CD4-positive, alpha-beta T cell (primary cell): Measurements from ENCODE around the gene EXOSC10. TPM values are rescaled to one million over a fixed set of nuclear protein-coding genes. Genes with fewer than 3 reads are reported as not detected.

Source experiments
- ATAC-seq: fragments of 200-7000 bp; cut with Tn5 transposase; one replicate; pipeline ENCODE4 v1.10.0; 2022; ENCODE audit warnings: mild to moderate bottlenecking; ENCODE audit not compliant: poor library complexity
- CTCF ChIA-PET: fragments of 350-600 bp; sonication (Branson Sonifier 250); formaldehyde crosslinking; loops from one replicate; lab custom pipeline; 2021; ENCODE audit warnings: antibody characterized with exemption, inconsistent platforms; lab: Charles Lee
- POLR2A ChIA-PET: fragments of 350-600 bp; sonication (Branson Sonifier 250); formaldehyde crosslinking; loops from one replicate; lab custom pipeline; 2021; ENCODE audit warnings: antibody characterized with exemption, inconsistent platforms; lab: Charles Lee
- DNase-seq, 14 experiments: peaks; one replicate each; pipeline ENCODE4 v3.0.0-alpha.2; 2013 to 2020; ENCODE audit warnings: mixed read lengths in 2 of 14
- H3K27ac ChIP-seq, 2 donors: one replicate each; pipeline versions ENCODE4 v1.5.1 to v1.7.0; 2013; ENCODE audit warnings: low read length in 2 of 2, low read depth in 1 of 2, mild to moderate bottlenecking in 1 of 2
- H3K27me3 ChIP-seq, 2 experiments: 1 replicate in 1 of 2; 2 replicates in 1 of 2; pipeline versions ENCODE4 v1.6.1 to v1.7.0; 2013; ENCODE audit warnings: low read length in 2 of 2, control low read depth in 1 of 2, mild to moderate bottlenecking in 1 of 2, moderate library complexity in 1 of 2; ENCODE audit not compliant: insufficient read depth in 2 of 2, control insufficient read depth in 1 of 2
- H3K36me3 ChIP-seq: one replicate; pipeline ENCODE4 v1.6.1; 2013; ENCODE audit warnings: low read length, control low read depth; ENCODE audit not compliant: insufficient read depth
- H3K4me1 ChIP-seq: one replicate; pipeline ENCODE4 v1.6.1; 2013; ENCODE audit warnings: low read length, control low read depth; ENCODE audit not compliant: insufficient read depth
- H3K4me3 ChIP-seq: one replicate; pipeline ENCODE4 v1.5.1; 2013; ENCODE audit warnings: mild to moderate bottlenecking, low read length, moderate library complexity
- H3K9me3 ChIP-seq, 2 experiments: 1 replicate in 1 of 2; 2 replicates in 1 of 2; pipeline versions ENCODE4 v1.6.1 to v1.7.0; 2013; ENCODE audit warnings: low read length in 2 of 2, mild to moderate bottlenecking in 2 of 2, control low read depth in 1 of 2, moderate library complexity in 1 of 2; ENCODE audit not compliant: control insufficient read depth in 1 of 2, insufficient read depth in 1 of 2
- H3K27ac Mint-ChIP-seq: one replicate; pipeline ENCODE4 v1.8.0; 2020; ENCODE audit warnings: mixed read lengths
- H3K27me3 Mint-ChIP-seq: one replicate; pipeline ENCODE4 v1.8.0; 2021; ENCODE audit warnings: mixed read lengths
- H3K36me3 Mint-ChIP-seq: one replicate; pipeline ENCODE4 v1.8.0; 2021; ENCODE audit warnings: low read depth, mixed read lengths
- H3K4me1 Mint-ChIP-seq: one replicate; pipeline ENCODE4 v1.8.0; 2021; ENCODE audit warnings: low read depth, mixed read lengths
- H3K4me3 Mint-ChIP-seq: one replicate; pipeline ENCODE4 v1.8.0; 2020; ENCODE audit warnings: mild to moderate bottlenecking, mixed read lengths
- H3K9me3 Mint-ChIP-seq: one replicate; pipeline ENCODE4 v1.8.0; 2020; ENCODE audit warnings: mixed read lengths
- intact Hi-C, 2 experiments: fragments of 100-400 bp; cut with DNase I in 1 of 2; cut with micrococcal nuclease in 1 of 2; formaldehyde crosslinking; loops; one replicate each; pipeline versions ENCODE4 v1.15.1 to v1.9.0; 2023 to 2025; cut with DNase I, micrococcal nuclease
- total RNA-seq, 174 experiments: library from RNA in 2 of 174; stranded (reverse) in 2 of 174; gene quantifications; one replicate each; pipeline ENCODE4 v1.2.3 and lab custom pipeline; 2021 to 2026
- TF ChIP-seq, protein P1 (sequence below): fragments of 200-600 bp; IDR thresholded peaks from one replicate; pipeline ENCODE4 v1.8.0; 2022; ENCODE audit warnings: antibody characterized with exemption, mild to moderate bottlenecking

The EXOSC10 gene
- total RNA-seq, 2 experiments from 2014 or later, result 81.6 to 89.0 TPM

DNA sequence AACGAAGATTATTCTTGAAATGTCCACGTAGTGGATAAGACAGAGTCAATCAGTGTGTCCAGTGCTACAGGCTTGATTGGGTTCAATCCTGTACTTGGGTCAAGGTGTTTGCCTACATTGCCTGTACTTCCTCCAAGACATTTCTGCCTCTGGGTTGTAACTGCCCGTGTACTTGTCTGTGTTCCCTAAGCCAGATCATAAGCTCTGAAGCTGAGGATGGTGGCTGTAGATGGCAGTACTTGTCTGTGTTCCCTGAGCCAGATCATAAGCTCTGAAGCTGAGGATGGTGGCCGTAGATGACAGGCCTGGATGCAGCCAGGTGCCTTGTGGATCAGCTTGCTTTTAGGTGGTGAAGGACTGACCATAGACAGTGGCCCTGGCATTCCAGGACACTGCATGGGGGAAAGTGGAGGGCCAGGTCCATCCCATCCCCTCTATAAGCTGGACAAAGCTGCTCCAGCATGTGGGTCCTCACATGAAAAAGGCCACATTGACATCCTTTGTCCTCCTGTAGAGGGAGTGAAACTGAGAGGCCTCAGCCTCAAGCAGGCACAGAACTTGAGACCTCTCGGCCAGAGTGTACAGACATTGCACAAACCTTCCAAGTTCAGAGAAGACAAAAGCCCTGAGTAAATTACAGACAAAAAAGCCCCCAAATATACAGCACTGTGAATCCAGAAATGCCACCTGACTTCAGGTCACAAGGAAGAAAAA, 37.9 kb downstream of the EXOSC10 start:
- Histone ChIP-seq H3K27me3 (no peaks in the 10 kb centered on the region), H3K4me1 (peaks cover 32% of the 10 kb centered on the region), H3K4me3 (no peak overlapping the region), H3K36me3 (peaks cover 30% of the 10 kb centered on the region), H3K27ac (peak overlapping the region in 1 of 2 donors; percentile 5), H3K9me3 (no peaks in the 10 kb centered on the region)
- TF ChIP-seq, protein P1, sequence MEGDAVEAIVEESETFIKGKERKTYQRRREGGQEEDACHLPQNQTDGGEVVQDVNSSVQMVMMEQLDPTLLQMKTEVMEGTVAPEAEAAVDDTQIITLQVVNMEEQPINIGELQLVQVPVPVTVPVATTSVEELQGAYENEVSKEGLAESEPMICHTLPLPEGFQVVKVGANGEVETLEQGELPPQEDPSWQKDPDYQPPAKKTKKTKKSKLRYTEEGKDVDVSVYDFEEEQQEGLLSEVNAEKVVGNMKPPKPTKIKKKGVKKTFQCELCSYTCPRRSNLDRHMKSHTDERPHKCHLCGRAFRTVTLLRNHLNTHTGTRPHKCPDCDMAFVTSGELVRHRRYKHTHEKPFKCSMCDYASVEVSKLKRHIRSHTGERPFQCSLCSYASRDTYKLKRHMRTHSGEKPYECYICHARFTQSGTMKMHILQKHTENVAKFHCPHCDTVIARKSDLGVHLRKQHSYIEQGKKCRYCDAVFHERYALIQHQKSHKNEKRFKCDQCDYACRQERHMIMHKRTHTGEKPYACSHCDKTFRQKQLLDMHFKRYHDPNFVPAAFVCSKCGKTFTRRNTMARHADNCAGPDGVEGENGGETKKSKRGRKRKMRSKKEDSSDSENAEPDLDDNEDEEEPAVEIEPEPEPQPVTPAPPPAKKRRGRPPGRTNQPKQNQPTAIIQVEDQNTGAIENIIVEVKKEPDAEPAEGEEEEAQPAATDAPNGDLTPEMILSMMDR, result no peak
- Mint-ChIP-seq H3K27ac (peak overlapping the region; percentile 71), H3K9me3 (no peaks in the 10 kb centered on the region), H3K27me3 (no peaks in the 10 kb centered on the region), H3K4me1 (peaks cover 39% of the 10 kb centered on the region), H3K36me3 (peaks cover 64% of the 10 kb centered on the region), H3K4me3 (peak overlapping the region; percentile 96)
- DNase-seq (no peak), ATAC-seq (no peak)
- POLR2A ChIA-PET, result interaction anchor here (3.2 kb wide), 1 partner anchor 49 kb away, joined by 14 read pairs; the partner anchor contains the start of gene TARDBP
- intact Hi-C loops, result loop anchor here in 1 of 2 experiments (2.0 kb wide), 1 partner anchor 49 kb away; the partner anchor contains the start of gene TARDBP
- CTCF ChIA-PET, result interaction anchor here (0.6 to 7.0 kb wide), 3 partner anchors 14 to 37 kb away, joined by 3 to 53 read pairs (median 4); no protein-coding TSS in a partner anchor

DNA sequence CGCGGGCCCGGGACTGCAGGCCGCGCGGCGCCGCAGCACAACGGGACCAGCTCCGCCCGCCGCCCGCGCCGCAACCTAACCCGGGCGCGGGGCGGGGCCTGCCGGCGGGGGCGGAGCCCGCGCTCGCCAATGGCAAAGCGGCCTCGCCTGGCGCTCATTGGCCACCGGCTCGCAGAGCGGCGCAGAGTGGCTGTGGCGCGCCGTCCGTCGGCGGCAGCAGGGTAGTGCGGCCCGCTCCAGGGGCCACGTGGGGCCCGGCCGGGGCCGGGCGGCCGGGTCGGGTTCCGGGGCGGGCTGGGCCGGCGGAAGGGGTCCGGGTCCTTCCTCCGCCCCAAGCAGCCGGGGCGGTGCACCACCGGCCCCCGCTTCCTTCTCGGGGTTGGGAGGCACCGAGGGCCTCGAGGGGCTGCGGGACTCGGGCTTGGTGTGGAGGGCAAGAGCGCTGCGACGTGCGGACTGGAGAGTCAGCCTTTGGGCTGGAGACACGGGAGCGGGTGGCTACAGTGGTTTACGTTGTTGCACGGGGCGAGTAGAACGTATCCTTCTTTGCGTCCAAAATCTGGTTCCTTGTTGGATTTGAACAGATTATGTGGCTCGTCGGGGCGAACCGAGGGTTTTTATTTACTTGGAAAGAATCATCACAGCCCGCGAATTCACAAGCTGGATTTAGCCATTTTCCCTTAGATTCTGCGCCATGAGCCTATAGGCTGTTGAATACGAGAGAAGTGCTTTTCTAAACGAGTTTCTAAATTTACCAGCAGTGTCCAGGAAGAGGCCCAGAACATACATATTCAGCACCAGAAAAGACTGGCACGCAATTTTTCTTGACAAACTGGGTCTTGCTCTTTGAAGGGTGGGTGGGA, 39.5 kb downstream of the EXOSC10 start, which contains the start of gene SRM:
Gene SRM (minus strand): TSS at position 51 of the 863 bp plus-strand sequence. CDS start 75 bp downstream, outside the sequence.
- Mint-ChIP-seq H3K4me3 (peak within 1 kb of the TSS; percentile 96), H3K4me1 (peaks cover 39% of the 10 kb centered on the region), H3K27me3 (no peaks in the 10 kb centered on the region), H3K27ac (peak within 1 kb of the TSS; percentile 77), H3K36me3 (peaks cover 52% of the 10 kb centered on the region), H3K9me3 (no peaks in the 10 kb centered on the region)
- ChIA-PET POLR2A (interaction anchor here (0.8 to 3.2 kb wide), 13 partner anchors 10 to 848 kb away, joined by 3 to 31 read pairs (median 6); partner anchors contain the start of genes EXOSC10, MTOR and TARDBP), CTCF (interaction anchor here (1.3 to 7.0 kb wide), 2 partner anchors 12 to 22 kb away, joined by 4 to 53 read pairs; no protein-coding TSS in a partner anchor)
- H3K4me1 ChIP-seq, result peaks cover 32% of the 10 kb centered on the region
- TF ChIP-seq, protein P1, result no peak
- ATAC-seq (peak; percentile 96), DNase-seq (peak; percentile 76 to 96 (median 89))
- H3K27ac ChIP-seq, result peak within 1 kb of the TSS; percentile 25 to 57
- H3K4me3 ChIP-seq, result peak within 1 kb of the TSS; percentile 76
- intact Hi-C loops, result loop anchor here (1.0 to 5.0 kb wide), 4 partner anchors 23 to 212 kb away; partner anchors contain the start of genes EXOSC10 (in 1 of the 2), TARDBP (in 1 of the 2) and UBIAD1 (in 1 of the 2)
- H3K27me3 ChIP-seq, result no peaks in the 10 kb centered on the region
- no peaks in the 10 kb centered on the region for H3K9me3 ChIP-seq
- peaks cover 23% of the 10 kb centered on the region for H3K36me3 ChIP-seq
